Right ventricle myocardium inferior (tissue), 1 donor: ENCODE measurements around the gene DNAH8. TPM values are rescaled to one million over a fixed set of nuclear protein-coding genes. Genes with fewer than 3 reads are reported as not detected.

Experiments used
- ATAC-seq: fragments of 200-7000 bp; cut with Tn5 transposase; one replicate; pipeline ENCODE4 v1.9.1; 2020; ENCODE audit warnings: mild to moderate bottlenecking, moderate library complexity
- DNase-seq: peaks from one replicate; pipeline ENCODE4 v3.0.0; 2021; ENCODE audit errors: missing footprints
- intact Hi-C: fragments of 100-400 bp; cut with DNase I; formaldehyde crosslinking; loops from one replicate; pipeline ENCODE4 v1.11.0; 2022
- total RNA-seq: library from RNA; stranded (reverse); fragmentation: NEBNext Ultra II Directional; extraction: Animal tissue kit (Norgen Biotek cat#: 25700); gene quantifications from one replicate; pipeline ENCODE4 v1.2.1, GENCODE V29; 2021
- donor health status: DM: no; HTN: yes; CAD: no; lungs with severe emphysema.

The DNAH8 gene
- total RNA-seq, 1 donor from 2014 or later = not detected

DNA sequence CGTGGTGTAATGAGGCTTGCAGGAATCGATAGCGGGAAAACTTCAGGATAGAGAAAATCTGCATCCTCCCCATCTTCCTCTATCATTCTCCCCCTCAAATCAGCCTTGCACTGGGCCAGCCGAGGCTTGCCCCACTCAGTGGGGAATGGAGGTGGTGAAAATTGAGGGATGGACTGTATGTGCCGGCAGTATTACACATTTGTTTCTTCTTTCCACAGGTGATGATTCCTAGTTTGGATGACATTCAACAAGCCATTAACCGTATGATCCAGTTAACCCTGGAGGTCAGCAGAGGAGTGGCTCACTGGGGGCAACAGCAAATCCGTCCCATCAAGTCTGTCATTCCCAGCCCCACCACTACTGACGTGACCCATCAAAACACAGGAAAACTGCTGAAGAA, 100.1 kb downstream of the DNAH8 start:
- intact Hi-C loops = no loop called here
- DNase-seq = no peak
- no peak for ATAC-seq

DNA sequence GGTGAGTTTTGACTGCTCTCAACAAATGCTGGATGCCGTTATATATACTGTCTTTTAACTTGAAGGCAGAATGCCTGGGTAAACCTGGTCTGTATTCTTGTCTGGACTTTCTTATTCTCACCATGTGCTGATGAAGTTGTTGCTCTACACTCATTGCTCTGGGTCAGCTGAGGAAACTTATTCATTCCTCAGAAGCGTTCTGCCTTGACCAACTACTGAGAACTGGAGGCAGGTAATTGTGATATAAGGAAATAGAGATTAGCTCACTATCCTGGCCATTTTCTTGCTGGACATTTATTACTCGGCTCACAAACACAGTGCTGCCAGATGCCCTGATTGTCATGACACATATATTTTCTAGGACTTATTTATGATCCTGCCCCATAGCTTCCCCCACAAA, 103.6 kb downstream of the DNAH8 start:
- ATAC-seq (no peak), DNase-seq (no peak)
- intact Hi-C loops = no loop called here

GRCh38 chr6:38822963-38823362, 107.9 kb downstream of the DNAH8 start:
- intact Hi-C loops = no loop called here
- ATAC-seq (no peak), DNase-seq (no peak)

DNA sequence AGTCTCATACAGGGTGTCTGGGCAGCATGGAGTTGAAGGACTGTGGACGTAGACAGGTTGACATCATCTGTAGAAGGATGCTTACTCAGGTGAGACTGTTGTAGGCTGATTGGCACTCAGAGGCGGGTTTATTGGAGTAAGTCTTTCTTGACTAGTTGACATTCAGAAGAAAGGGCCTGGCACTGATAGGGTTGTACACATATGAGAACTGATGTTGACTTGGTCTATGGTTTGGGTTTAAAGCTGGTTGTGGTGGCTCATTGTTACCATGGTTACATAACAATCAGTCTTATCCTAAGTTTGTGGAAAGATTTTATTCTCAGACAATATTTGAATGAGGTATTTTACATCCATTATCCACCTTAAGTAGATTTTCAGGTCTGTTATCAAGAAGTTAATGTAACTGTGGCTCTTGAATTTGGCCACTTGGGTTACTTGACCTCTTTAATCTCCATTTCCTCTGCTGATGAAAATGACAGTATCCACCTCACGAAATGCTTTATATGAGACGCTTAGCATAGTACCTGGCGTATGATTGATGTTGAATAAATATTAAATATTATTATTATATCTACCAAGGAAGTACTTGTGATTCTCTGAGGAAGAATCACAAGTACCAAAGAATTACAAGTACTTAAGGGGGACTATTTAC, 109.3 kb downstream of the DNAH8 start:
- ATAC-seq (no peak), DNase-seq (no peak)
- intact Hi-C loops = no loop called here

GRCh38 chr6:38827024-38827423, 111.9 kb downstream of the DNAH8 start:
- no peak for DNase-seq
- intact Hi-C loops = no loop called here

GRCh38 chr6:38831865-38832264, 116.8 kb downstream of the DNAH8 start:
- no peak for ATAC-seq

More at GRCh38 chr6:38827024-38827423, 111.9 kb downstream of the DNAH8 start:
- ATAC-seq = no peak

GRCh38 chr6:38833320-38833719, 118.2 kb downstream of the DNAH8 start:
- no peak for DNase-seq
- intact Hi-C loops = no loop called here
- ATAC-seq = no peak

More at GRCh38 chr6:38831865-38832264, 116.8 kb downstream of the DNAH8 start:
- no peak for DNase-seq
- intact Hi-C loops = no loop called here

- no peak for ATAC-seq
- intact Hi-C loops = no loop called here
- no peak for DNase-seq
These were observed 121.5 kb downstream of the DNAH8 start for GRCh38 chr6:38836585-38836984.

DNA sequence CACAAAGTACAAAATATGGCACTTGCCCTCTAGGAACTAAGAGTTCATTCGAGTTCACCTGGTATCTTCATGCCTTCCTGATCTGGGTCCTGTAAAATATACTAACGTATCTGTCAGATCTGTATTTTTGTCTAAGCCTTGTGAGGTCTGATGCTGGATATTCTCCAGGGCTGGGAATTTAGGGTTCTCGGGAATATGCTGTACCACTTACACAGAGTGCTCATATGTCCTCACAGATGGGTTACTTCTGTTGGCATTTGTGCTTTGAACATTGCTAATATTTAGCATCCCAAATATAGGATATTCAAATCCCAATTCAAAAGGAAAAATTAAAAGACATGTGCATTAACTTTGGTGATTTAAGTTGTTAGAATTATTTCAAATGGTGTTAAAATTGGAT, 122.0 kb downstream of the DNAH8 start:
- DNase-seq (no peak), ATAC-seq (no peak)
- intact Hi-C loops = no loop called here

- intact Hi-C loops = no loop called here
- ATAC-seq (no peak), DNase-seq (no peak)
These were observed 128.7 kb downstream of the DNAH8 start for GRCh38 chr6:38843798-38844197.

GRCh38 chr6:38845931-38846330, 130.8 kb downstream of the DNAH8 start:
- ATAC-seq (no peak), DNase-seq (no peak)
- intact Hi-C loops = no loop called here

- ATAC-seq (no peak), DNase-seq (no peak)
- intact Hi-C loops = no loop called here
These were observed 131.2 kb downstream of the DNAH8 start for GRCh38 chr6:38846361-38846760.

DNA sequence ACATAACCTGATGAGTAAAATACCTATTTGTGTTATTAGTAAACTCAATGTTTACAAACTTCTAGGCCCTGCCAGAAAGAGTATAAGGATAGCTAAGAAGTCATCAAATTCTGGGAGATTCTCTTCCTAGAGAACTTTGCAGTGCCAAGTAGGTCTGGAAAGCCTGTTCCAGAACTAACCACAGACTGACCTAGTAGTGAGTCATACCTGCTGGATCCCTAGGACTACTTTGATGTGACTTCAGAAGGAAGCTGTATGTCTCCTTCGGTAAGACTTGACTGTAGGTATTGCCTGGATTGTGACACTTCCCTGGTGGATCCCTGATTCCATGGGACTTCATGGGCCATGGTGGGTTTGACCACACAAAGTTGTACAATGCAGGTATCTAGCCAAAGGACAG, 131.7 kb downstream of the DNAH8 start:
- intact Hi-C loops = no loop called here
- DNase-seq (no peak), ATAC-seq (no peak)

DNA sequence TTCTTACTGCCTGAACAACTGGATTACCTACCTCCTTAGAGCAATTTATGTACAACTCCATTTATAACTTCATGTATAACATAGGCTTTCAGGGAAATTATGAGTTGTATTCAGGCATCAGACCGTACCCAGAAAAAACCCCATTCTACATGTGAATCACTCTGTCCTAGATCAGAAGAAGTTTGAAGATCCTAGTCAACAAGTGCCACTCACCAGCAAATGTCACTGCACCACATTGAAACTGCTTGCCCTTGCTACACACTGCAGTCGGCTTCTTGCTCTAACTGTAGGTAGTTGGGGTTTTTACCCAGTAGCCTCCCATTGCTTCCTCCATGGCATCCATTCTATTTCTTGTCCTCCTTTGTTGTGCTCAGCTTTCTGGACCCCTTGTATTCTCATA, 132.4 kb downstream of the DNAH8 start:
- no peak for ATAC-seq
- intact Hi-C loops = no loop called here
- no peak for DNase-seq

- DNase-seq (no peak), ATAC-seq (no peak)
- intact Hi-C loops = no loop called here
These were observed 133.6 kb downstream of the DNAH8 start for GRCh38 chr6:38848760-38849159.

DNA sequence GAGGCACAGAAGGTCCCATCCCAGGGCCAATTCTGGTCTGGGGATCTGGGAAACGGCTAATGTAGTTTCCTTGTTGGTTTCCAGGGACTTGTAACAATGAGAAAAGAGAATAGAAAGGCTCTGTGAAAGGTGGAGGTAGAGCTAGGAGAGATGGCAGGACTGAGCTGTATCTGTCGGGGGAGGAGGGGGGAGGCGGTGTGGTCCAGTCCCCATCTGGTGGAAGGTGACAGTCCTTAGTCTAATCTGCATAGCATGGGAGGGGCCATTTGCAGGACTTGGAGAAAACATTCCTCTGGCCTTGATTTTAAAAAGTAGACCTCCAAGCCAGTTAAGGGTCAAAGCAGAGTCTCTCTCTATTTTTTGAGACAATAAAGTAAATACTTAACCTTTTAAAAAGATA, 137.1 kb downstream of the DNAH8 start:
- no peak for ATAC-seq
- no peak for DNase-seq
- intact Hi-C loops = no loop called here

- intact Hi-C loops = no loop called here
- DNase-seq = no peak
- no peak for ATAC-seq
These were observed 138.1 kb downstream of the DNAH8 start for GRCh38 chr6:38853236-38853635.

- intact Hi-C loops = no loop called here
- no peak for DNase-seq
- ATAC-seq = no peak
These were observed 141.4 kb downstream of the DNAH8 start for GRCh38 chr6:38856492-38856891.

DNA sequence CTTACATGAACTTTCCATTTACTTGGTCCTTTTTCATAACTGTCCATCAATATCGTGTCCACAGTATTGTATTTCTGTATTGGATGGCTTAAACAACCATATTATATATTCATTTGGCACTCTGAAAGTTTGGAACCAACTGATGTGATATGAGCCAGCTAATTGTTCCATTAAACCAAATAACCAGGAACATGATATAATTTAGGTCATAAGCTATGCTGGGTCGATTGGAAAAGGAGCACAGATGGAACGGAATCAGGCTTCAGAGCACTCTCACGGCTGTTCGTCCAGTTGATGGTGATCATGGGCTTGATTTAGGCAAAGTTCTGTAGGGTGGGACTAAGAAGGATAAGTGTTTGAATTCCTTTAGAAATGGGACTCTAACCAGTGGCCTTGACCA, 142.7 kb downstream of the DNAH8 start:
- DNase-seq = no peak
- no peak for ATAC-seq
- intact Hi-C loops = no loop called here

DNA sequence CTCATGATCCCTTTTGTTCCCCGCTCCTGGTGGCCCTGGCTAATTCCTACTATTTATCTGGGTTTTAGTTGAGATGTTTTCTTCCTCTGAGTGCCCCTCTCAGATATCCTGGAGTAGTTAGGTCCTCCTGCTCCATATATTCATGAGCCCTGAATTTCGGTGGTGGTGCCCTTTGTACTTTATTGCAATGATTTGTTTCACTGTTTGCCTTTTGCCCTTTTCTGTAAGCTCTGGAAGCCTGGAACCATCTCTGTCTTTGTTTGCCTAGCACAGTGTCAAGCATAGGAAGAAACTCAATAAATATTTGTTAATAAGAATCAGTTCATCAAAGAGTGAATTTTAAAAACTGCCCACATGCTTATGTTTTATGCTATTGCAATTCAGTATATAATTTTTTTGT, 144.9 kb downstream of the DNAH8 start:
- intact Hi-C loops = no loop called here
- DNase-seq (no peak), ATAC-seq (no peak)

- DNase-seq (no peak), ATAC-seq (no peak)
- intact Hi-C loops = no loop called here
These were observed 146.9 kb downstream of the DNAH8 start for GRCh38 chr6:38861926-38862401.
